ENCODE results near the gene PSMB10. TPM values are rescaled to one million over a fixed set of nuclear protein-coding genes. Genes with fewer than 3 reads are reported as not detected.
A peak's percentile ranks its signal among the peaks of the same experiment; 100 is the strongest.

PSMB10 gene
- total and polyA plus RNA-seq, 8 donors: 22.8 to 205 (median 73.7) TPM

- peak overlapping the region in 2 of 5 donors; percentile 21 to 35 for H3K27ac ChIP-seq
Measured at GRCh38 chr16:67902831-67903230, 33.8 kb downstream of the PSMB10 start.

GRCh38 chr16:67901734-67902133 lies 34.9 kb downstream of the PSMB10 start:
- intact Hi-C loops (cut with DNase I; ENCODE audit: low total_unique reads): no loop called here
- TF ChIP-seq CTCF (IDR thresholded peaks at IDR 0.05): no peak
- no peak for TF ChIP-seq POLR2AphosphoS5 (IDR thresholded peaks at IDR 0.05)
- TF ChIP-seq EP300 (IDR thresholded peaks at IDR 0.05): no peak
- TF ChIP-seq POLR2A (IDR thresholded peaks at IDR 0.05): no peak
- Histone ChIP-seq H3K36me3 (peaks cover 0 to 45% (median 21%) of the 10 kb centered on the region in 4 donors), H3K9me3 (no peaks in the 10 kb centered on the region), H3K4me1 (peaks cover 3 to 36% (median 26%) of the 10 kb centered on the region in 4 donors), H3K27me3 (no peaks in the 10 kb centered on the region), H3K27ac (no peak overlapping the region), H3K4me3 (no peak overlapping the region)
- WGBS, 5 donors: 78 to 82% (median 79%) methylated on average over 5 of the region's 5 CpGs
- no peak for DNase-seq

More at GRCh38 chr16:67902831-67903230, 33.8 kb downstream of the PSMB10 start:
- WGBS, 5 donors: 73 to 83% (median 81%) methylated on average over 4 of the region's 4 CpGs
- Histone ChIP-seq H3K36me3 (peaks cover 0 to 45% (median 21%) of the 10 kb centered on the region in 4 donors), H3K4me3 (no peak overlapping the region), H3K27me3 (no peaks in the 10 kb centered on the region), H3K9me3 (no peaks in the 10 kb centered on the region), H3K4me1 (peaks cover 0 to 25% (median 15%) of the 10 kb centered on the region in 4 donors)
- intact Hi-C loops (cut with DNase I; ENCODE audit: low total_unique reads): no loop called here
- no peak for DNase-seq
- TF ChIP-seq POLR2A (IDR thresholded peaks at IDR 0.05) (no peak), CTCF (IDR thresholded peaks at IDR 0.05) (no peak), POLR2AphosphoS5 (IDR thresholded peaks at IDR 0.05) (no peak), EP300 (IDR thresholded peaks at IDR 0.05) (no peak)

- no peaks in the 10 kb centered on the region for H3K9me3 ChIP-seq
- peaks cover 20 to 68% (median 59%) of the 10 kb centered on the region in 4 donors for H3K4me1 ChIP-seq
- DNase-seq: no peak
- no peak overlapping the region for H3K4me3 ChIP-seq
- WGBS, 5 donors: 13 to 67% (median 56%) methylated on average over 3 of the region's 3 CpGs
- intact Hi-C loops (cut with DNase I; ENCODE audit: low total_unique reads): no loop called here
- H3K36me3 ChIP-seq: peaks cover 0 to 15% (median 8%) of the 10 kb centered on the region in 4 donors
- H3K27ac ChIP-seq: peak overlapping the region in 3 of 5 donors; percentile 2 to 50 (median 32)
- no peaks in the 10 kb centered on the region for H3K27me3 ChIP-seq
- TF ChIP-seq POLR2A (IDR thresholded peaks at IDR 0.05): no peak
- TF ChIP-seq EP300 (IDR thresholded peaks at IDR 0.05): no peak
- TF ChIP-seq CTCF (IDR thresholded peaks at IDR 0.05): no peak
- no peak for TF ChIP-seq POLR2AphosphoS5 (IDR thresholded peaks at IDR 0.05)
Measured at GRCh38 chr16:67897231-67897630, 39.4 kb downstream of the PSMB10 start.

- TF ChIP-seq EP300 (IDR thresholded peaks at IDR 0.05) (no peak), POLR2AphosphoS5 (IDR thresholded peaks at IDR 0.05) (no peak), CTCF (IDR thresholded peaks at IDR 0.05) (no peak), POLR2A (IDR thresholded peaks at IDR 0.05) (no peak)
- H3K9me3 ChIP-seq: no peaks in the 10 kb centered on the region
- no peaks in the 10 kb centered on the region for H3K27me3 ChIP-seq
- H3K4me1 ChIP-seq: peaks cover 20 to 58% (median 54%) of the 10 kb centered on the region in 4 donors
- peak overlapping the region; percentile 94 to 99 (median 95) for H3K27ac ChIP-seq
- H3K36me3 ChIP-seq: no peaks in the 10 kb centered on the region
- peak overlapping the region; percentile 73 to 99 (median 79) for H3K4me3 ChIP-seq
- intact Hi-C loops (cut with DNase I; ENCODE audit: low total_unique reads): no loop called here
- peak in 1 of 2 donors; percentile 44 for DNase-seq
- 9 to 23% (median 11%) methylated on average over 10 to 14 of the region's 14 CpGs for WGBS, 5 donors
Measured at GRCh38 chr16:67893743-67894399, 42.8 kb downstream of the PSMB10 start.
